Neural progenitor cell (in vitro differentiated cells): Measurements from ENCODE around the gene CNN2. TPM values are rescaled to one million over a fixed set of nuclear protein-coding genes. Genes with fewer than 3 reads are reported as not detected.

ENCODE experiments used
- DNase-seq: peaks from one replicate; pipeline ENCODE4 v3.0.0-alpha.2; 2016; ENCODE audit warnings: low spot score
- H2AFZ ChIP-seq: fragments of 200-600 bp; sonication (generic); replicated peaks from 2 replicates; pipeline ENCODE4 v1.6.1; 2016; ENCODE audit warnings: antibody characterized with exemption
- H3F3A ChIP-seq: fragments of 200-600 bp; sonication (generic); 2 replicates; pipeline ENCODE4 v1.6.1; 2016; ENCODE audit warnings: antibody characterized with exemption, low read depth
- H3K27ac ChIP-seq: fragments of 200-600 bp; sonication (generic); 2 replicates; pipeline ENCODE4 v1.5.1; 2016; ENCODE audit warnings: mild to moderate bottlenecking
- H3K27me3 ChIP-seq: fragments of 200-600 bp; sonication (generic); 2 replicates; pipeline ENCODE4 v1.6.1; 2016; ENCODE audit warnings: mild to moderate bottlenecking, moderate library complexity
- H3K36me3 ChIP-seq: fragments of 200-600 bp; sonication (generic); 2 replicates; pipeline ENCODE4 v1.5.1; 2016
- H3K4me1 ChIP-seq: fragments of 200-600 bp; sonication (generic); 2 replicates; pipeline ENCODE4 v1.6.1; 2016; ENCODE audit warnings: mixed run types
- H3K4me2 ChIP-seq: fragments of 200-600 bp; sonication (generic); 2 replicates; pipeline ENCODE4 v1.6.1; 2016
- H3K4me3 ChIP-seq: fragments of 200-600 bp; sonication (generic); 2 replicates; pipeline ENCODE4 v1.5.1; 2016
- H3K79me2 ChIP-seq: fragments of 200-600 bp; sonication (generic); 2 replicates; pipeline ENCODE4 v1.6.1; 2016; ENCODE audit warnings: low read depth
- H3K9ac ChIP-seq: fragments of 200-600 bp; sonication (generic); 2 replicates; pipeline ENCODE4 v1.6.1; 2016
- H3K9me3 ChIP-seq: fragments of 200-600 bp; sonication (generic); 2 replicates; pipeline ENCODE4 v1.5.1; 2016; ENCODE audit warnings: low read depth
- H4K20me1 ChIP-seq: fragments of 200-600 bp; sonication (generic); 2 replicates; pipeline ENCODE4 v1.6.1; 2016; ENCODE audit warnings: low read depth
- H3K27ac Mint-ChIP-seq: 3 replicates; pipeline ENCODE4 v1.8.0; 2021; ENCODE audit warnings: mixed read lengths
- H3K27me3 Mint-ChIP-seq: 2 replicates; pipeline ENCODE4 v1.8.0; 2022; ENCODE audit warnings: low read depth, mild to moderate bottlenecking, inconsistent platforms, moderate library complexity, mixed read lengths; ENCODE audit not compliant: insufficient read depth
- H3K36me3 Mint-ChIP-seq: 3 replicates; pipeline ENCODE4 v1.8.0; 2021; ENCODE audit warnings: mixed read lengths
- H3K4me1 Mint-ChIP-seq: 3 replicates; pipeline ENCODE4 v1.8.0; 2021; ENCODE audit warnings: mixed read lengths
- H3K4me3 Mint-ChIP-seq: 3 replicates; pipeline ENCODE4 v1.8.0; 2021; ENCODE audit warnings: mild to moderate bottlenecking, moderate library complexity, mixed read lengths
- H3K9me3 Mint-ChIP-seq: 3 replicates; pipeline ENCODE4 v1.8.0; 2020; ENCODE audit warnings: mixed read lengths
- CTCF ChIP-seq: fragments of 200-600 bp; sonication (generic); IDR thresholded peaks from 2 replicates; pipeline ENCODE4 v1.5.1; 2017; ENCODE audit warnings: antibody characterized with exemption, mild to moderate bottlenecking
- EZH2 ChIP-seq: fragments of 200-600 bp; sonication (generic); IDR thresholded peaks from 2 replicates; pipeline ENCODE4 v1.6.1; 2017; ENCODE audit warnings: antibody characterized with exemption, mild to moderate bottlenecking, moderate library complexity
- EZH2phosphoT487 ChIP-seq: fragments of 200-600 bp; sonication (generic); IDR thresholded peaks from 2 replicates; pipeline ENCODE4 v1.6.1; 2017; ENCODE audit warnings: antibody characterized with exemption
- total RNA-seq: library from RNA; depleted of rRNA; stranded (reverse); fragments of >200 nt; gene quantifications from 2 replicates; pipeline ENCODE4 v1.2.3, GENCODE V29; 2015; ENCODE audit warnings: low replicate concordance

The CNN2 gene
- total RNA-seq, 1 donor from 2014 or later: 131 TPM

GRCh38 chr19:1050989-1051788 lies 24.8 kb downstream of the CNN2 start:
- Histone ChIP-seq H3K36me3 (no peaks in the 10 kb centered on the region), H3K9ac (no peak overlapping the region), H4K20me1 (no peaks in the 10 kb centered on the region), H3K79me2 (no peaks in the 10 kb centered on the region), H3K4me2 (no peak overlapping the region), H3K4me3 (no peak overlapping the region), H3F3A (peaks cover 8% of the 10 kb centered on the region), H3K9me3 (no peaks in the 10 kb centered on the region), H3K27ac (peak overlapping the region; percentile 53), H3K4me1 (no peaks in the 10 kb centered on the region), H3K27me3 (no peaks in the 10 kb centered on the region), H2AFZ (no peak overlapping the region)
- no peak for DNase-seq
- H3K4me3 Mint-ChIP-seq: peak overlapping the region; percentile 46
- H3K36me3 Mint-ChIP-seq: no peaks in the 10 kb centered on the region
- peak overlapping the region; percentile 74 for H3K27ac Mint-ChIP-seq
- TF ChIP-seq CTCF (no peak), EZH2 (no peak), EZH2phosphoT487 (no peak)
- peaks cover 10% of the 10 kb centered on the region for H3K27me3 Mint-ChIP-seq
- H3K4me1 Mint-ChIP-seq: peaks cover 10% of the 10 kb centered on the region
- H3K9me3 Mint-ChIP-seq: no peaks in the 10 kb centered on the region

- Histone ChIP-seq H3K36me3 (no peaks in the 10 kb centered on the region), H2AFZ (no peak overlapping the region), H4K20me1 (no peaks in the 10 kb centered on the region), H3K4me2 (no peak overlapping the region), H3F3A (peaks cover 8% of the 10 kb centered on the region), H3K4me1 (no peaks in the 10 kb centered on the region), H3K9ac (no peak overlapping the region), H3K27ac (no peak overlapping the region), H3K27me3 (no peaks in the 10 kb centered on the region), H3K79me2 (no peaks in the 10 kb centered on the region), H3K9me3 (no peaks in the 10 kb centered on the region), H3K4me3 (no peak overlapping the region)
- Mint-ChIP-seq H3K4me3 (peak overlapping the region; percentile 46), H3K4me1 (peaks cover 10% of the 10 kb centered on the region), H3K27ac (peak overlapping the region; percentile 74), H3K27me3 (peaks cover 10% of the 10 kb centered on the region), H3K9me3 (no peaks in the 10 kb centered on the region), H3K36me3 (peaks cover 2% of the 10 kb centered on the region)
- TF ChIP-seq EZH2phosphoT487: no peak
- TF ChIP-seq EZH2: no peak
- TF ChIP-seq CTCF: no peak
- no peak for DNase-seq
These were observed 25.4 kb downstream of the CNN2 start for GRCh38 chr19:1051791-1052190.

GRCh38 chr19:1052349-1052975 lies 26.1 kb downstream of the CNN2 start:
- H3K9me3 Mint-ChIP-seq: no peaks in the 10 kb centered on the region
- Histone ChIP-seq H3K27ac (no peak overlapping the region), H3K9me3 (no peaks in the 10 kb centered on the region), H3K27me3 (no peaks in the 10 kb centered on the region), H3K4me3 (no peak overlapping the region), H3K36me3 (no peaks in the 10 kb centered on the region), H3K79me2 (no peaks in the 10 kb centered on the region), H3F3A (peaks cover 8% of the 10 kb centered on the region), H3K4me1 (no peaks in the 10 kb centered on the region), H3K4me2 (no peak overlapping the region), H3K9ac (no peak overlapping the region), H2AFZ (no peak overlapping the region), H4K20me1 (no peaks in the 10 kb centered on the region)
- H3K27ac Mint-ChIP-seq: no peak overlapping the region
- H3K4me3 Mint-ChIP-seq: no peak overlapping the region
- no peak for DNase-seq
- peaks cover 10% of the 10 kb centered on the region for H3K4me1 Mint-ChIP-seq
- peaks cover 11% of the 10 kb centered on the region for H3K27me3 Mint-ChIP-seq
- TF ChIP-seq EZH2phosphoT487 (no peak), EZH2 (no peak), CTCF (no peak)
- H3K36me3 Mint-ChIP-seq: peaks cover 2% of the 10 kb centered on the region
